KMS-11 (cell line): ENCODE data around the gene AUTS2.

Source experiments
- H2AFZ ChIP-seq: fragments of 200-600 bp; sonication (generic); 2 replicates; pipeline ENCODE4 v1.6.1; 2016; ENCODE audit warnings: antibody characterized with exemption, mixed run types, low read depth
- H3K27ac ChIP-seq: fragments of 200-600 bp; sonication (generic); 2 replicates; pipeline ENCODE4 v1.6.1; 2016; ENCODE audit warnings: mild to moderate bottlenecking, mixed run types
- H3K27me3 ChIP-seq: fragments of 200-600 bp; sonication (generic); 2 replicates; pipeline ENCODE4 v1.6.1; 2017; ENCODE audit warnings: mild to moderate bottlenecking, low read depth, mixed run types, moderate library complexity; ENCODE audit not compliant: insufficient read depth
- H3K36me3 ChIP-seq: fragments of 200-600 bp; sonication (generic); 2 replicates; pipeline ENCODE4 v1.6.1; 2017; ENCODE audit warnings: mild to moderate bottlenecking, mixed run types; ENCODE audit not compliant: insufficient read depth
- H3K4me1 ChIP-seq: fragments of 200-600 bp; sonication (generic); 2 replicates; pipeline ENCODE4 v1.6.1; 2016; ENCODE audit warnings: mild to moderate bottlenecking, low read depth, mixed run types; ENCODE audit not compliant: poor library complexity, severe bottlenecking
- H3K4me2 ChIP-seq: fragments of 200-600 bp; sonication (generic); 2 replicates; pipeline ENCODE4 v1.7.0; 2016; ENCODE audit warnings: mild to moderate bottlenecking, mixed run types
- H3K4me3 ChIP-seq: fragments of 200-600 bp; sonication (generic); IDR thresholded peaks from 2 replicates; pipeline ENCODE4 v1.6.1; 2017; ENCODE audit warnings: low read depth, low read length, mixed read lengths; ENCODE audit not compliant: insufficient read depth
- H3K79me2 ChIP-seq: fragments of 200-600 bp; sonication (generic); 2 replicates; pipeline ENCODE4 v1.6.1; 2016; ENCODE audit warnings: low read depth, mixed run types; ENCODE audit not compliant: insufficient read depth
- H3K9ac ChIP-seq: fragments of 200-600 bp; sonication (generic); 2 replicates; pipeline ENCODE4 v1.6.1; 2016; ENCODE audit warnings: mild to moderate bottlenecking, mixed run types
- H4K20me1 ChIP-seq: fragments of 200-600 bp; sonication (generic); 2 replicates; pipeline ENCODE4 v1.6.1; 2016; ENCODE audit warnings: mild to moderate bottlenecking, mixed run types; ENCODE audit not compliant: insufficient read depth
- TF ChIP-seq, protein P1 (sequence below): fragments of 200-600 bp; sonication (generic); conservative IDR thresholded peaks from 2 replicates; pipeline ENCODE4 v1.6.1; 2017; ENCODE audit warnings: low read depth, mild to moderate bottlenecking, antibody characterized with exemption, low read length, moderate library complexity, mixed read lengths

AUTS2 gene

DNA sequence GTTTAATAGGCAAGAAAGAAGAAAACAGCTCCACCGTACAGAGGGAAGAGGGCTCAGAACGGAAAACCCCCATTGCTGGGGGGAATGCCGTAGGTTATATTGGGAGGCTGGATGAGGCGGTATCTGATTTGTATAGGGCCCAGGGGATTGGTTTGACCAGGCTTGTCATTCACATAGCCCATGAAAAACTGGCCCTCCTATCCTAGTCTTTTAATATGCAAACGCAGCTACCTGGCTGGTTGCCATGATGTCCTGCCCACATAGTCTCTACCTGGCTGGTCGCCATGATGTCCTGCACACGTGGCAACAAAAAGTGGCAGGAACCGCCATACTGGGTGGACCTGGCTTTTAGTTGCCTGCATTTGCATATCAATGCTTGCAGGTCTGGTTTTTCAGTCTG is 84.7 kb downstream of the AUTS2 start:
- no peak overlapping the region for H3K27ac ChIP-seq
- no peaks in the 10 kb centered on the region for H3K79me2 ChIP-seq
- no peak overlapping the region for H3K9ac ChIP-seq
- no peaks in the 10 kb centered on the region for H4K20me1 ChIP-seq
- no peak overlapping the region for H2AFZ ChIP-seq
- peaks cover 18% of the 10 kb centered on the region for H3K4me1 ChIP-seq
- no peak overlapping the region for H3K4me3 ChIP-seq
- no peak overlapping the region for H3K4me2 ChIP-seq
- no peaks in the 10 kb centered on the region for H3K27me3 ChIP-seq
- TF ChIP-seq, protein P1, sequence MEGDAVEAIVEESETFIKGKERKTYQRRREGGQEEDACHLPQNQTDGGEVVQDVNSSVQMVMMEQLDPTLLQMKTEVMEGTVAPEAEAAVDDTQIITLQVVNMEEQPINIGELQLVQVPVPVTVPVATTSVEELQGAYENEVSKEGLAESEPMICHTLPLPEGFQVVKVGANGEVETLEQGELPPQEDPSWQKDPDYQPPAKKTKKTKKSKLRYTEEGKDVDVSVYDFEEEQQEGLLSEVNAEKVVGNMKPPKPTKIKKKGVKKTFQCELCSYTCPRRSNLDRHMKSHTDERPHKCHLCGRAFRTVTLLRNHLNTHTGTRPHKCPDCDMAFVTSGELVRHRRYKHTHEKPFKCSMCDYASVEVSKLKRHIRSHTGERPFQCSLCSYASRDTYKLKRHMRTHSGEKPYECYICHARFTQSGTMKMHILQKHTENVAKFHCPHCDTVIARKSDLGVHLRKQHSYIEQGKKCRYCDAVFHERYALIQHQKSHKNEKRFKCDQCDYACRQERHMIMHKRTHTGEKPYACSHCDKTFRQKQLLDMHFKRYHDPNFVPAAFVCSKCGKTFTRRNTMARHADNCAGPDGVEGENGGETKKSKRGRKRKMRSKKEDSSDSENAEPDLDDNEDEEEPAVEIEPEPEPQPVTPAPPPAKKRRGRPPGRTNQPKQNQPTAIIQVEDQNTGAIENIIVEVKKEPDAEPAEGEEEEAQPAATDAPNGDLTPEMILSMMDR, result no peak
- H3K36me3 ChIP-seq, result no peaks in the 10 kb centered on the region

GRCh38 chr7:69684369-69685292 is 86.4 kb downstream of the AUTS2 start:
- peak overlapping the region; percentile 50 for H3K4me2 ChIP-seq
- no peaks in the 10 kb centered on the region for H3K79me2 ChIP-seq

DNA sequence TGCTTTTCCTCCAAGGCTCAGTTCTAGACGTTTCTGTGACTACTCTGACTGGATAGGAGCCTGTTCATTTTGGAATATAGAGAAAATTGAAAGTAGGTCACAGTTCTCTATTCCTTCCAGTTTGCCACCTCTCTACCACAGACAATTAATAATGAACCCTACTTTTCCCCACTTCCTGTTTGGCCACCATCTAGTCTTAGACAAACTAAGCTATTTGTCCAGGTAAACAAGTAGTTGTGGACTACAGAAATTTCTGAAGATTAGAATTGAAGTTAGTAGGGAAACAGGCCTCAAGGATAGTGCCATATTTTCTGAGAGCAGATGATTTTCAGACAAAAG is 87.0 kb downstream of the AUTS2 start:
- H3K27me3 ChIP-seq, result no peaks in the 10 kb centered on the region
- TF ChIP-seq, protein P1, result no peak
- H3K27ac ChIP-seq, result no peak overlapping the region
- H2AFZ ChIP-seq, result 0 out of 2 replicates have a peak overlapping the region, but pooled peaks have one; percentile 1
- peak overlapping the region; percentile 50 for H3K4me2 ChIP-seq
- peaks cover 18% of the 10 kb centered on the region for H3K4me1 ChIP-seq
- H4K20me1 ChIP-seq, result no peaks in the 10 kb centered on the region
- H3K79me2 ChIP-seq, result no peaks in the 10 kb centered on the region
- no peak overlapping the region for H3K9ac ChIP-seq
- no peak overlapping the region for H3K4me3 ChIP-seq
- no peaks in the 10 kb centered on the region for H3K36me3 ChIP-seq

More at GRCh38 chr7:69684369-69685292, 86.4 kb downstream of the AUTS2 start:
- H3K27ac ChIP-seq, result no peak overlapping the region
- no peaks in the 10 kb centered on the region for H3K27me3 ChIP-seq
- no peak overlapping the region for H3K4me3 ChIP-seq
- TF ChIP-seq, protein P1, result no peak
- no peak overlapping the region for H3K9ac ChIP-seq
- H4K20me1 ChIP-seq, result no peaks in the 10 kb centered on the region
- H3K4me1 ChIP-seq, result peaks cover 18% of the 10 kb centered on the region
- no peaks in the 10 kb centered on the region for H3K36me3 ChIP-seq
- 0 out of 2 replicates have a peak overlapping the region, but pooled peaks have one; percentile 1 for H2AFZ ChIP-seq

GRCh38 chr7:69686366-69686765 is 88.1 kb downstream of the AUTS2 start:
- Histone ChIP-seq H3K79me2 (no peaks in the 10 kb centered on the region), H3K27me3 (no peaks in the 10 kb centered on the region), H3K36me3 (no peaks in the 10 kb centered on the region), H3K4me3 (no peak overlapping the region), H3K9ac (no peak overlapping the region), H2AFZ (no peak overlapping the region), H3K4me2 (no peak overlapping the region), H3K4me1 (peaks cover 18% of the 10 kb centered on the region), H3K27ac (no peak overlapping the region), H4K20me1 (no peaks in the 10 kb centered on the region)
- TF ChIP-seq, protein P1, result no peak
